HT-29 (cell line): Measurements from ENCODE around the gene SPEM1. TPM values are rescaled to one million over a fixed set of nuclear protein-coding genes. Genes with fewer than 3 reads are reported as not detected.

Experiments
- DNase-seq: peaks from one replicate; pipeline ENCODE4 v3.0.0-alpha.2; 2015; ENCODE audit warnings: low spot score
- total RNA-seq: library from RNA; depleted of rRNA; stranded (reverse); fragments of >200 nt; shearing (Covaris generic); gene quantifications from 2 replicates; pipeline ENCODE4 v1.2.3, GENCODE V29; 2014

The SPEM1 gene
- total RNA-seq, 1 experiment from 2014 or later, result not detected

- no peak for DNase-seq
These were observed 20.1 kb downstream of the SPEM1 start for GRCh38 chr17:7440113-7440833.

- DNase-seq, result no peak
These were observed 20.7 kb downstream of the SPEM1 start for GRCh38 chr17:7440834-7441195.

GRCh38 chr17:7441266-7441665 is 21.1 kb downstream of the SPEM1 start:
- DNase-seq, result no peak

- no peak for DNase-seq
These were observed 22.0 kb downstream of the SPEM1 start for GRCh38 chr17:7442142-7442541.

- no peak for DNase-seq
These were observed 23.7 kb downstream of the SPEM1 start for GRCh38 chr17:7443499-7444485.

GRCh38 chr17:7444682-7445618 is 24.8 kb downstream of the SPEM1 start, which contains the start of gene CHRNB1:
CHRNB1 (plus strand) TSS chr17:7445061; CDS start chr17:7445128, 67 bp downstream.
- DNase-seq, result peak; percentile 65

GRCh38 chr17:7445619-7445968 is 25.5 kb downstream of the SPEM1 start:
- DNase-seq, result peak; percentile 54

- no peak for DNase-seq
These were observed 28.3 kb downstream of the SPEM1 start for GRCh38 chr17:7448461-7448860.

GRCh38 chr17:7459961-7460545 is 39.9 kb downstream of the SPEM1 start:
- no peak for DNase-seq

- DNase-seq, result no peak
These were observed 40.9 kb downstream of the SPEM1 start for GRCh38 chr17:7460850-7461660.

- DNase-seq, result no peak
These were observed 42.6 kb downstream of the SPEM1 start for GRCh38 chr17:7462474-7463371.

GRCh38 chr17:7463372-7463846 is 43.3 kb downstream of the SPEM1 start:
- DNase-seq, result no peak

GRCh38 chr17:7464081-7464480 is 44.0 kb downstream of the SPEM1 start:
- DNase-seq, result no peak

- no peak for DNase-seq
These were observed 45.6 kb downstream of the SPEM1 start for GRCh38 chr17:7465597-7466275.

GRCh38 chr17:7466318-7466638 is 46.2 kb downstream of the SPEM1 start:
- DNase-seq, result no peak

GRCh38 chr17:7466639-7467341 is 46.7 kb downstream of the SPEM1 start:
- no peak for DNase-seq

- DNase-seq, result no peak
These were observed 47.4 kb downstream of the SPEM1 start for GRCh38 chr17:7467498-7467897.

- no peak for DNase-seq
These were observed 48.2 kb downstream of the SPEM1 start for GRCh38 chr17:7468290-7468689.
